T-helper 9 cell (primary cell): ENCODE results near the gene ADCYAP1R1.

Source experiments
- DNase-seq: peaks from one replicate; pipeline ENCODE4 v3.0.0-alpha.2; 2020

ADCYAP1R1 gene

GRCh38 chr7:31092606-31093005 lies 40.5 kb downstream of the ADCYAP1R1 start:
- no peak for DNase-seq

DNA sequence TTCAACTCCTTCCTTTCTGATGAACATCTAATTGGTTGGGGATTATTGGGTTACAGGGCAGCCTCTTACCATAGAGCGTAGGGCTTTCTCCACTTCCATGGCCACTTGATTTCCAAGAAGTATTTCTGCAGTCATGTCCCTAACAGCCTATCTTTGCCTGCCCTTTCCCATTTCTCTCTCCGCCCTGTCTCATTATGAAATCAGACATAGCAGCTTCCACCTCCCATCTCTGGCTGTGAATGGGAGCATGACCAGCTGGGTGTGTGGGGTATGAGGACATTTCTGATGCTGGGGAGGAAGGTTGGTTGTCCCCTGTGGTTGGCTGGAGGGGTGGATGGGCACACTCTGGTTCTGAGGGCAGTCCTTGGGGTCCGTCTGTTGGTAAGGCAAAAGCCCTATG lies 41.2 kb downstream of the ADCYAP1R1 start:
- DNase-seq, result no peak

GRCh38 chr7:31094271-31094670 lies 42.2 kb downstream of the ADCYAP1R1 start:
- no peak for DNase-seq

- no peak for DNase-seq
These were observed 43.4 kb downstream of the ADCYAP1R1 start for GRCh38 chr7:31095286-31096197.

GRCh38 chr7:31096198-31096876 lies 44.2 kb downstream of the ADCYAP1R1 start:
- no peak for DNase-seq

DNA sequence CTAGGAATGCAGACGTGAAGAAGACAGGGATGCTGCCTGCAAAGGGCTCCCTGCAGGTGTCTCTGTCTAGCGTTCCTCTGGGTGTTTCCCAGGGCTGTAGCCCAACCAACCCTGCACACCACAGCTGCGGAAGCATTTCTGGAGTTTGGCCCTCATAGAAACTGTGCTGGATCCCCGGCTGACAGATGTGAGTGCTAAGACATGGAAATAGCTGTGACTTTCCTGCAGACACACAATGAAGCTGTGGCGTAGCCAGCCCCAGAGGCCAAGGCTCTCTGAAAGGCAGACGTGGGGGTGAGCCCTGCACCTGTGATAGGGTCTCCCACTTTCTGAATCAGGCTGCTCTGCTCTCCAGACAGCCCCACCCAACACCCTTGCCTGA lies 44.8 kb downstream of the ADCYAP1R1 start:
- no peak for DNase-seq

GRCh38 chr7:31098642-31099360 lies 46.7 kb downstream of the ADCYAP1R1 start:
- no peak for DNase-seq

DNA sequence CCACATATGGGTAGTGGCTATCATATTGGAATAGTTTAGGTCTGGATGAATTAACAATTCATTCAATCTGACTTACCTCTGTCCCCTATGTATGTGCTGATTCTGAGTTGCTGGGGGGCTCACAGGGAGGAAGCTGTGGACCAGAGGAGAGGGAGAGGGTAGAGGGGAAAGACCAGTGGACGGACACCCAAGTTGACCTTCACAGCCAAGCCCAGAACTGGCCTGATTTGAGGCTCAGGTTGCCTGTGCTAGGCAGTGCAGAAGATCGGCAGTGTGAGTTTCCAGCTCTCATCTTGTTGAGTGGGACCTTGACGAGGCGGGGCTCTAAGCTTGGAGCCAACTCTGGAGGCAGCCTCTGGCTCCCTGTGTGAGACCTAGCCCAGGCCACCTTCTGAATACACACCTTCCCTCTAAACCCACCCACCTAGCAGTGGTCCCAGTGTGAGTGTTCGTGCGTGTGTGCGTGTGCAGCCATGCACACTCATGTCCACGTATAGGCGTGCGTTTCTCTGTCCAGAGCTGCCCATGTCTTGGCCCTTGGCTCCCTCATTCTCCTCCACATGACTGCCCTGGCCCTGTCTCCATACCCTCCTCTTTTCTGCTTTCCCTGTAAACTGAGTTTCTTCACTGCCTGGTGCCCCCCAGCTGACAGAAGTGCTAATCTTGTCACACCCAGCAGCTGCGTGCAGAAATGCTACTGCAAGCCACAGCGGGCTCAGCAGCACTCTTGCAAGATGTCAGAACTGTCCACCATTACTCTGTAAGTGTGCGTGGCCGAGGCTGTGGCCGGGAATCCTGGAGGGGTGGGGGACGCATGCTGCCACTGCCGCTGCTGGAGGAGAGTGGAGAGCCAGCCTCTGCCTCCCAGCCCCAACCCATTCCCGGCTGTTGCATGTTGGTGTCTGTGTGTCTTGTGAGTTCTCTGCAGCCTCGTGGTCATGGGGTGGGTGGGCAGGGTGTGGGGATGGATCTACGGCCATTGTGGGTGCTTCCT lies 47.6 kb downstream of the ADCYAP1R1 start:
- DNase-seq, result no peak

DNA sequence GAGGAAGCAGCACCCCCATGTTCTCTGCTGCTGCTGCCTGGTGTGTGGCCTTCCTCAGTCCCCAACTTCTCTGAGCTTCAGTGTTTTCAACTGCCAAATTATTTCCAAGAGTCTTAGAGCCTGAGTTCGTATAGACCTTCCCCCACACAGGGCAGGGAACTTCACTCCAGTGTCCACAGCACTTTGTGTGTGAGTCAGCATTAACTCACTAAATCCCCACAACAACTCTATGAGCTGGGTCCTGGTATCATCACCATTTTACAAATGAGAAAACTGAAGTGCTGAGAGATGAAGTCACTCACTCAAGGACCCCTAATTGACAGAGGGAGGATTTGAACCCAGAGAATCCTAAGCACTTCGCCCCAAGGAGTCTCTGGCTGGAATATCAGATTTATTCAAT lies 48.3 kb downstream of the ADCYAP1R1 start:
- no peak for DNase-seq

DNA sequence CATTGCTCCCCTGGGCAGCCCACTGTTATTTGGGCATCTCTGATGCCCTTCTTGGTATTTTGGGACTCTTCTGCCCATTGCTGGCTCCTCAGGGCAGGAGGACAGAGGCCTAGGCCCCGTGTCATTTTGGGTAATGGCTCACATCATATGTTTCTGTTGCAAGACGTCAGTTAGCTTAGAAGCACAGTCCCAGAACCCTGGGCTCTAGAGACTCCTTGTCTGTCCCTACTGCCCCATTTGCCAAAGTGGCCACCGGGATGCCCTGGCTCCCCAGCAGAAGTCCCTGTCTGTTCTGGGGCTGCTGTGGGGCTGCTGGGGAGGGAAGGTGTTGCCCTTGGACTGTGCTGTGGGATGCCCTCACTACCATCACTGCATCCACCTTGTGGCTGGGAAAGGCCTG lies 48.8 kb downstream of the ADCYAP1R1 start:
- DNase-seq, result no peak

DNA sequence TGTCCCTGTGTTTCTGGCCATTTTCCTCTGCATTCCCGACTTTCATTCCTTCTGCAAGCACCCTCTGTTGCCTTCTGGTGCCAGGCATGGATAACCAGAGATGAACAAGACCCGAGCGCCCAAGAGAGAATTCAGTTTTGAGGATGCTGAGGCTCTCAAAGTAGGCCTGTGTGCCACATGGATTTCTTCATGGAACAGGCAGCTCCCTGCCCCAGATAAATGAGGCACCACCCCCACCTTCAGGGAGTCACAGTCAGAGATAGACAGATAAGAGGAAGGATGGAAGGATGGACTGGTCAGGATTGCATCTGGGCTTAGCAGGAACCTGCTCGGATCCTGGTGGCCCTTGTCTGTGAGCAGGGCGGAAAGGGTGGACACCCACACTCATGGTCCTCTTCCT lies 49.4 kb downstream of the ADCYAP1R1 start:
- no peak for DNase-seq

DNA sequence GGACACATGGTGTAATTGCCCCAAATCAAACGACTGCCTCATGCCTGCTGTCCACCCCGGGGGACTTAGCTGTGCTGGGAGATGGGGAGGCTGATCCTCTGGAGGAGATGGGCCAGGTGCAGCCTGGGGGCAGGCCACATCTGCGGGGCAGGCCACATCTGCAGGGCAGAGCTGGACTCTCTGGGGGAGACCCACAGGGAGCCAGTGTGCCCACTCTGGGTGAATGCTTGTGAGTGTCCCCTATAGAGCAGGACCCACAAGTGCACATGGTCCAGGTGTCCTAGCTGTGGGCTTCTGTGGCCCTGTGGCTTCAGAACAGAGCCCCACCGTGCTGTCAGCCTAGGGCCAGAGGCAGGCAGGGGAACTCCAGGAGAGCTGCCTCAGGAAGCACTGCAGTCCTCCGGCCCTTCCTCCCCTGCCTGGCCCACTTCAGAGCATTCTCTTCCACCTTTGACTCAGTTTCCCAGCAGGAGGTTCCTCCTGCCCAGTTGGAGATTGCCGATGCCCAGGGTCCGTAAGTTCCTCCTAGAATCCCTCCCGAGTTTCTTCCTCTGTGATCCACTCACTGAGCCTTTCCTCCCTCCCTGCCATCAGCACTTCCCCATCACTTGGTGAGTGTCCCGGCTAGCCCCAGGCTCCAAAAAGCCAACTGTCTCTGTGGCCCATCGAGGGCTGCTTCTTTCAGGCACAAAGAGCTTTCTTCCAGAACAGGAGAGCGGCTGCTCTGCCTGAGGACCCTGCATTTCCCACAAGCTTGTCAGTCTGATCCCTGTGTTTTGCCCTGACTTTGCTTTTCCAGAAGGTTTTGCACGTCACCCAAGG lies 50.3 kb downstream of the ADCYAP1R1 start:
- no peak for DNase-seq

DNA sequence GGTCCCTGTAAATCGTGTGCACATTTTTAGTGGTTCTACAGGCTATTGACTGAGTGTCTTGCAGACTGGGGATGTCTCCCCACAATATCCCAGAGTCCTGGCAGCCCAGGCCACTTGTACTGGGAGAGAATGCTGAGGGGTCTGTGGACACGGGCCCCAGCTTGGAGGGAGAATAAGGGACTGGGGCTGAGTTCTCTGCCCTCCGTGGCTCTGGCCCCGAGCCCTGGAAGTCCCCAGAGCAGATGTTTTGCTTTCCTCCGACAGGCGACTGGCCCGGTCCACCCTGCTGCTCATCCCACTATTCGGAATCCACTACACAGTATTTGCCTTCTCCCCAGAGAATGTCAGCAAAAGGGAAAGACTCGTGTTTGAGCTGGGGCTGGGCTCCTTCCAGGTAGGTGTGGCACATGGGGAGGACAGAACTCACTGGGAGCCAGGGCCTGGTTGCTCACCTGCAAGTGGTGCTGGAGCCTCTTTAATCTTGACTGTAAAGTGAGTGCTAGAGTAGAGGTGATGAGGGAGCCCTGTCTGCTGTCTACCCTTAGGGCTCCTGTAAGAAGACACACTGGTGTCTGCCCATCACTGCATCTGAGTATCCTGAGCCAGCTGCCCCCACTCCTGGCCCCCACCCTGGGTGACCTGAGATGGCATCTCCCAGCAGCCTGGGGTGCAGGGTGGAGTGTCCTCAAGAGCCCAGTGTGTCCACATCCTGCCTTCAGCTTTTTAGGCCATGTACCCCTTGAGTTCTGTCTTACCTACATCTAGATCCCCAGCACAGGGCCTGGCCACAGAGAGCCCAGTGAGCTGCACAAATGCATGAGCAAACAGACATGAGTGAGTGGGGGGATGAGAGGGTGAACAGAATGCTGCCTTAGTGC lies 51.1 kb downstream of the ADCYAP1R1 start:
- DNase-seq, result no peak

- DNase-seq, result no peak
These were observed 52.5 kb downstream of the ADCYAP1R1 start for GRCh38 chr7:31104361-31105255.

- DNase-seq, result no peak
These were observed 53.3 kb downstream of the ADCYAP1R1 start for GRCh38 chr7:31105256-31105950.

GRCh38 chr7:31106303-31107105 lies 54.4 kb downstream of the ADCYAP1R1 start:
- DNase-seq, result no peak
